Endodermal cell (in vitro differentiated cells): ENCODE results near the gene MEGF8. TPM values are rescaled to one million over a fixed set of nuclear protein-coding genes. Genes with fewer than 3 reads are reported as not detected.

ENCODE experiments used
- DNase-seq: peaks from one replicate; pipeline ENCODE4 v3.0.0-alpha.2; 2017
- H3K27ac ChIP-seq: 2 replicates; pipeline ENCODE4 v1.5.1; 2013; ENCODE audit warnings: mild to moderate bottlenecking, low read depth, low read length, moderate library complexity
- H3K27me3 ChIP-seq: 2 replicates; pipeline ENCODE4 v1.6.1; 2013; ENCODE audit warnings: mild to moderate bottlenecking, low read length, moderate library complexity; ENCODE audit not compliant: insufficient read depth, control insufficient read depth, poor library complexity, severe bottlenecking
- H3K36me3 ChIP-seq: 2 replicates; pipeline ENCODE4 v1.7.0; 2013; ENCODE audit warnings: mild to moderate bottlenecking, low read length, moderate library complexity; ENCODE audit not compliant: control insufficient read depth, insufficient read depth
- H3K4me1 ChIP-seq: one replicate; pipeline ENCODE4 v1.7.0; 2013; ENCODE audit warnings: low read length; ENCODE audit not compliant: control insufficient read depth, insufficient read depth
- H3K4me3 ChIP-seq: 2 replicates; pipeline ENCODE4 v1.5.1; 2013; ENCODE audit warnings: mild to moderate bottlenecking, low read length, moderate library complexity
- H3K9ac ChIP-seq: 2 replicates; pipeline ENCODE4 v1.6.1; 2013; ENCODE audit warnings: mild to moderate bottlenecking, low read length, moderate library complexity; ENCODE audit not compliant: poor library complexity, severe bottlenecking; ENCODE audit errors: extremely low read depth
- H3K9me3 ChIP-seq: 2 replicates; pipeline ENCODE4 v1.6.1; 2013; ENCODE audit warnings: mild to moderate bottlenecking, low read length, moderate library complexity; ENCODE audit not compliant: control insufficient read depth
- H3K27ac Mint-ChIP-seq: 2 replicates; pipeline ENCODE4 v1.8.0; 2020; ENCODE audit warnings: mixed read lengths
- H3K27me3 Mint-ChIP-seq: 2 replicates; pipeline ENCODE4 v1.8.0; 2021; ENCODE audit warnings: mild to moderate bottlenecking, mixed read lengths; ENCODE audit not compliant: insufficient read depth
- H3K36me3 Mint-ChIP-seq: 2 replicates; pipeline ENCODE4 v1.8.0; 2020; ENCODE audit warnings: low read depth, mixed read lengths
- H3K4me1 Mint-ChIP-seq: 2 replicates; pipeline ENCODE4 v1.8.0; 2020; ENCODE audit warnings: mixed read lengths
- H3K4me3 Mint-ChIP-seq: 2 replicates; pipeline ENCODE4 v1.8.0; 2020; ENCODE audit warnings: mild to moderate bottlenecking, moderate library complexity, mixed read lengths
- H3K9me3 Mint-ChIP-seq: 2 replicates; pipeline ENCODE4 v1.8.0; 2020; ENCODE audit warnings: mild to moderate bottlenecking, mixed read lengths
- WGBS, 2 experiments: methylation state at CpG; one replicate each; pipeline versions ENCODE4 v1.1.5 to v1.1.7; 2013; ENCODE audit warnings: missing lambda C conversion rate in 2 of 2, mixed read lengths in 1 of 2; ENCODE audit not compliant: insufficient coverage in 1 of 2, insufficient read length in 1 of 2; 5-methylcytosine and 5-hydroxymethylcytosine counted together
- total RNA-seq, 2 donors: library from RNA; stranded (reverse); fragmentation: NEBNext Ultra II Directional in 1 of 2; extraction: Animal tissue kit (Norgen Biotek cat#: 25700) in 1 of 2; gene quantifications; 2 replicates in 1 of 2; 3 replicates in 1 of 2; pipeline ENCODE4 v1.2.1, GENCODE V29; 2021
- TF ChIP-seq, protein P1 (sequence below): fragments of 200-600 bp; sonication (generic); conservative IDR thresholded peaks from 2 replicates; pipeline ENCODE4 v1.5.0; 2021; ENCODE audit warnings: antibody characterized with exemption, mild to moderate bottlenecking

MEGF8 gene
- total RNA-seq, 2 donors from 2014 or later: 48.0 to 51.4 TPM

DNA sequence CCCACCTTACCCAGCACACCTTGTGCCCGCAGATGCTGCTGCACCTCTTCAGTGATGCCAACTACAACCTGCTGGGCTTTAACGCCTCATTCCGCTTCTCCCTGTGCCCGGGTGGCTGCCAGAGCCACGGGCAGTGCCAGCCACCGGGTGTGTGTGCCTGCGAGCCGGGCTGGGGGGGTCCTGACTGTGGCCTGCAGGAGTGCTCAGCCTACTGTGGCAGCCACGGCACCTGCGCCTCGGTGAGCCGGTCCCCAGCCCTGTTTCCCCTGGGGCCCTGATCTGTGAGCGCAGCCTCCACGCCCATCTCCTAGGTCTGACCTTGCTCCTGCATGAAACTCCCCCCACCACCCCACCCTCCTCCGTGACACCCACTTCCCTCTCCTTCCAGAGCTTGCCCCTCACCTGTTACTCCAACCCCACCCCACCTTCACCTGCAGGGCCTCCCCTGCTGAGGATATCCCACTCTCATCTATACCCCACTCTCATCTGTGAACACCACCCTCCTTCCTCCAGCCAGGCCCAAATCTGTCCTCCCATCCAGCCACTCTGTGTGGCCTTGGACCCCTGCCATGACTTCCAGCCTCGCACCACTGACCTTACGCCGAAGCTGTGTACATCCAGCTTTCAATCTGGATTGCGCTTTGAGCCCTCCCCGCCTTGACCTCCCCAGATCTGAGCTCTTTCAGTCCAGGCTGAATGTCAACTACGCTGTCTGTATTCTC, 8.7 kb downstream of the MEGF8 start:
- H3K27me3 Mint-ChIP-seq: no peaks in the 10 kb centered on the region
- no peak overlapping the region for H3K27ac ChIP-seq
- H3K27ac Mint-ChIP-seq: no peak overlapping the region
- no peak overlapping the region for H3K9ac ChIP-seq
- H3K4me3 ChIP-seq: no peak overlapping the region
- H3K4me3 Mint-ChIP-seq: no peak overlapping the region
- no peaks in the 10 kb centered on the region for H3K4me1 Mint-ChIP-seq
- peaks cover 8% of the 10 kb centered on the region for H3K36me3 Mint-ChIP-seq
- no peaks in the 10 kb centered on the region for H3K27me3 ChIP-seq
- TF ChIP-seq, protein P1, sequence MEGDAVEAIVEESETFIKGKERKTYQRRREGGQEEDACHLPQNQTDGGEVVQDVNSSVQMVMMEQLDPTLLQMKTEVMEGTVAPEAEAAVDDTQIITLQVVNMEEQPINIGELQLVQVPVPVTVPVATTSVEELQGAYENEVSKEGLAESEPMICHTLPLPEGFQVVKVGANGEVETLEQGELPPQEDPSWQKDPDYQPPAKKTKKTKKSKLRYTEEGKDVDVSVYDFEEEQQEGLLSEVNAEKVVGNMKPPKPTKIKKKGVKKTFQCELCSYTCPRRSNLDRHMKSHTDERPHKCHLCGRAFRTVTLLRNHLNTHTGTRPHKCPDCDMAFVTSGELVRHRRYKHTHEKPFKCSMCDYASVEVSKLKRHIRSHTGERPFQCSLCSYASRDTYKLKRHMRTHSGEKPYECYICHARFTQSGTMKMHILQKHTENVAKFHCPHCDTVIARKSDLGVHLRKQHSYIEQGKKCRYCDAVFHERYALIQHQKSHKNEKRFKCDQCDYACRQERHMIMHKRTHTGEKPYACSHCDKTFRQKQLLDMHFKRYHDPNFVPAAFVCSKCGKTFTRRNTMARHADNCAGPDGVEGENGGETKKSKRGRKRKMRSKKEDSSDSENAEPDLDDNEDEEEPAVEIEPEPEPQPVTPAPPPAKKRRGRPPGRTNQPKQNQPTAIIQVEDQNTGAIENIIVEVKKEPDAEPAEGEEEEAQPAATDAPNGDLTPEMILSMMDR: no peak
- no peaks in the 10 kb centered on the region for H3K4me1 ChIP-seq
- no peaks in the 10 kb centered on the region for H3K9me3 ChIP-seq
- peaks cover 9% of the 10 kb centered on the region for H3K36me3 ChIP-seq
- DNase-seq: no peak
- WGBS, 2 experiments: 96 to 98% methylated on average over 16 to 21 of the region's 21 CpGs
- H3K9me3 Mint-ChIP-seq: no peaks in the 10 kb centered on the region

DNA sequence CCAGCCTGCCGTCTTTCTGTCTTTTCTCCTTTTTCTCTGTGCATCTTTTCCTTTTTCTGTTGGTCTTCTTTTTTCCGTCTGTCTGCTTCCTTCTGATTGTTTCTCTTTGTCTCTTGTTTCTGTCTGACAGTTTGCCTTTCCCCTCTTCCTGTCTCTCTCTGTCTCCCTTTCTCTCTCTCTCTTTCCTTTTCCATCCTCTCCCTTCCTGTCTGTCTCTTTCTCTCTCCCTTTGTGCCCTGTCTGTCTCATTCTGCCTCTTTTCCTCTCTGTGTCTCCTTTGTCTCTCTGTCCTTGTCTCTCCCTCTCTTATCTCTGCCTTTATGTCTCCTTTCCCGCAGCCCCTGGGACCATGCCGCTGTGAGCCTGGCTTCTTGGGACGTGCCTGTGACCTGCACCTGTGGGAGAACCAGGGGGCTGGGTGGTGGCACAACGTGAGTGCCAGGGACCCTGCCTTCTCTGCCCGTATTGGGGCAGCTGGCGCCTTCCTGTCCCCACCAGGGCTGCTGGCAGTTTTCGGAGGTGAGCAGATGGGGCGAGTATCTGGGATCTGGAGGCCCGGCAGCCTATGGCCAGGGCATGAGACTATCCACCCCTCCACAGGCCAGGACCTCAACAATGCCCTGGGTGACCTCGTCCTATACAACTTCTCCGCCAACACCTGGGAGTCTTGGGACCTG, 9.4 kb downstream of the MEGF8 start:
- WGBS, 2 experiments: 90 to 94% methylated on average over 7 to 13 of the region's 13 CpGs
- H3K27me3 Mint-ChIP-seq: no peaks in the 10 kb centered on the region
- no peaks in the 10 kb centered on the region for H3K27me3 ChIP-seq

DNA sequence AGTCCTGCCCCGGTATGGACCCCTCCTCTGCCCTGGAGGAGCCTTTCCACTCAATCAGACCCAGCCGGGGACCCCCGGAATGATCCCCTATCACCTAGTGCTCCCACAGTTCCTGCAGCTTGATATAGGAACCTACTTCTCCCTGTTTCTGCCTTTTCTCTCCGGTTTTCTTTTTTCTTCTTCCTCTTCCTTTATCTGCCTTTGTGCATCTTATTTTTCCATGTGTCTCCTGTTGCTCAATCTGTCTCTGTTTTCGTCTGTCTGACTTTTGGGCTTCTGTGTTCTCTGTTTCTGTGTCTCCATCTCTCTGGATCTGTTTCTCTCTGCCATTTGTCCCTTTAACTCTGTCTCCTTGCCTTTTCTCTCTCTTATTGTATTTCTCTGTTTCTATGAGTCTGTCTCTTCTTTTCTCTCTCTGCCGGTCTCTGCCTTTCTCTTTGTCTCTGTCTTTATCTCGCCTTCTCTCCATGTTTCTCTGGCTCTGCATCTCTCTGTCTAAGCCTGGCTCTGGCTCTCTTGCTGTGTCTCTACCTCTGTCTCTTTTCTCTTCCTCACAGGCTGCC, 10.0 kb downstream of the MEGF8 start:
- Histone ChIP-seq H3K36me3 (peaks cover 9% of the 10 kb centered on the region), H3K4me1 (no peaks in the 10 kb centered on the region), H3K9me3 (no peaks in the 10 kb centered on the region), H3K9ac (no peak overlapping the region), H3K27ac (no peak overlapping the region), H3K27me3 (no peaks in the 10 kb centered on the region), H3K4me3 (no peak overlapping the region)
- H3K9me3 Mint-ChIP-seq: no peaks in the 10 kb centered on the region
- H3K4me1 Mint-ChIP-seq: no peaks in the 10 kb centered on the region
- TF ChIP-seq, protein P1: no peak
- H3K27ac Mint-ChIP-seq: no peak overlapping the region
- 88 to 93% methylated on average over 6 to 7 of the region's 7 CpGs for WGBS, 2 experiments
- DNase-seq: no peak
- no peak overlapping the region for H3K4me3 Mint-ChIP-seq
- H3K27me3 Mint-ChIP-seq: no peaks in the 10 kb centered on the region
- H3K36me3 Mint-ChIP-seq: peaks cover 13% of the 10 kb centered on the region

More for the DNA sequence above, 9.4 kb downstream of the MEGF8 start:
- TF ChIP-seq, protein P1: no peak
- H3K4me3 ChIP-seq: no peak overlapping the region
- Mint-ChIP-seq H3K4me1 (no peaks in the 10 kb centered on the region), H3K4me3 (no peak overlapping the region), H3K27ac (no peak overlapping the region), H3K36me3 (peaks cover 13% of the 10 kb centered on the region), H3K9me3 (no peaks in the 10 kb centered on the region)
- peaks cover 9% of the 10 kb centered on the region for H3K36me3 ChIP-seq
- H3K9me3 ChIP-seq: no peaks in the 10 kb centered on the region
- H3K4me1 ChIP-seq: no peaks in the 10 kb centered on the region
- DNase-seq: no peak
- no peak overlapping the region for H3K9ac ChIP-seq
- no peak overlapping the region for H3K27ac ChIP-seq
